Pancreas (tissue), 10 donors: ENCODE measurements around the gene OPA3. TPM values are rescaled to one million over a fixed set of nuclear protein-coding genes. Genes with fewer than 3 reads are reported as not detected.

Experiments used
- ATAC-seq, 4 donors: fragments of 200-7000 bp; cut with Tn5 transposase; one replicate each; pipeline versions ENCODE4 v1.8.0 to v1.9.1; 2020; ENCODE audit warnings: mild to moderate bottlenecking in 4 of 4, moderate library complexity in 4 of 4
- DNase-seq, 6 donors: peaks; one replicate each; pipeline ENCODE4 v3.0.0-alpha.2; 2020
- FAIRE-seq: peaks from 2 replicates; lab custom pipeline; 2012; peaks lifted over from hg19 to GRCh38; lab: Jason Lieb, UNC
- H3K27ac ChIP-seq, 4 donors: fragments of 200-600 bp; sonication (generic); 1 replicate in 3 of 4; 2 replicates in 1 of 4; pipeline versions ENCODE4 v1.5.0 to v1.8.0; 2020
- H3K27me3 ChIP-seq, 4 donors: fragments of 200-600 bp; one replicate each; pipeline ENCODE4 v1.8.0; 2021
- H3K36me3 ChIP-seq, 3 donors: fragments of 200-600 bp; sonication (generic) in 1 of 3; one replicate each; pipeline versions ENCODE4 v1.5.0 to v1.8.0; 2020 to 2021
- H3K4me1 ChIP-seq, 3 donors: fragments of 200-600 bp; one replicate each; pipeline ENCODE4 v1.8.0; 2021
- H3K4me3 ChIP-seq, 4 donors: fragments of 200-600 bp; sonication (generic) in 2 of 4; one replicate each; pipeline versions ENCODE4 v1.5.0 to v1.8.0; 2020 to 2021
- H3K9me3 ChIP-seq, 4 donors: fragments of 200-600 bp; one replicate each; pipeline ENCODE4 v1.8.0; 2021
- CTCF ChIP-seq, 4 donors: fragments of 200-600 bp; sonication (generic) in 3 of 4; IDR thresholded peaks; one replicate each; pipeline versions ENCODE4 v1.5.0 to v1.8.0; 2021; ENCODE audit warnings: antibody characterized with exemption in 4 of 4
- WGBS, 2 donors: extraction: QIAGEN DNeasy Blood & Tissue Kit; methylation state at CpG; one replicate each; pipeline ENCODE4 v1.1.7; 2013; 5-methylcytosine and 5-hydroxymethylcytosine counted together
- intact Hi-C, 3 donors: fragments of 100-400 bp; cut with DNase I; formaldehyde crosslinking; loops; one replicate each; pipeline versions ENCODE4 v1.11.1 to v1.14.2; 2022
- polyA plus RNA-seq, 2 donors: library from polyadenylated mRNA; stranded (reverse); fragments of 200-250 nt; gene quantifications; one replicate each; pipeline ENCODE4 v1.2.3, GENCODE V29; 2013
- total RNA-seq, 6 donors: library from RNA; stranded (reverse); fragmentation: NEBNext Ultra II Directional in 4 of 6; extraction: Animal tissue kit (Norgen Biotek cat#: 25700) in 4 of 6; gene quantifications; one replicate each; pipeline versions ENCODE4 v1.2.1 to v1.2.4, GENCODE V29; 2021 to 2023
- donor health status: healthy with polysubstance abuse.
- donor health status: DM: no; HTN: no; CAD: no; lungs with moderate emphysema.
- donor health status: DM: no; HTN: no; CAD: no.
- donor health status: control.
- donor health status: control.
- donor health status: Bipolar disorder and iron deficiency.
- donor health status: DM: yes; HTN: yes; CAD: no.
- donor health status: DM: no; HTN: no; CAD: no.
- donor health status: DM: no; HTN: no; CAD: no.
- donor health status: DM: yes; HTN: yes; CAD: no.

OPA3 gene
- total and polyA plus RNA-seq, 8 donors, result 3.4 to 8.0 (median 4.7) TPM

GRCh38 chr19:45494261-45494916 lies 90.2 kb downstream of the OPA3 start:
- Histone ChIP-seq H3K9me3 (no peaks in the 10 kb centered on the region), H3K36me3 (no peaks in the 10 kb centered on the region), H3K4me1 (peaks cover 0 to 8% (median 7%) of the 10 kb centered on the region in 3 donors), H3K27ac (no peak overlapping the region), H3K4me3 (no peak overlapping the region), H3K27me3 (peaks cover 0 to 4% (median 0%) of the 10 kb centered on the region in 4 donors)
- 78 to 89% methylated on average over 39 of the region's 39 CpGs for WGBS, 2 donors
- DNase-seq (peak in 2 of 6 donors; percentile 58 to 76), FAIRE-seq (no peak), ATAC-seq (no peak)
- intact Hi-C loops, result no loop called here
- TF ChIP-seq CTCF (IDR thresholded peaks at IDR 0.05), result no peak

GRCh38 chr19:45492627-45493470 lies 91.8 kb downstream of the OPA3 start:
- intact Hi-C loops, result no loop called here
- Histone ChIP-seq H3K27ac (no peak overlapping the region), H3K36me3 (no peaks in the 10 kb centered on the region), H3K4me3 (peak overlapping the region in 3 of 4 donors; percentile 5 to 45 (median 31)), H3K27me3 (peaks cover 0 to 4% (median 0%) of the 10 kb centered on the region in 4 donors), H3K4me1 (peaks cover 0 to 7% (median 3%) of the 10 kb centered on the region in 3 donors), H3K9me3 (no peaks in the 10 kb centered on the region)
- FAIRE-seq (no peak), ATAC-seq (peak in 3 of 4 donors; percentile 4 to 23 (median 12)), DNase-seq (peak in 1 of 6 donors; percentile 70)
- WGBS, 2 donors, result 9% methylated on average over 27 to 32 of the region's 32 CpGs
- no peak for TF ChIP-seq CTCF (IDR thresholded peaks at IDR 0.05)

DNA sequence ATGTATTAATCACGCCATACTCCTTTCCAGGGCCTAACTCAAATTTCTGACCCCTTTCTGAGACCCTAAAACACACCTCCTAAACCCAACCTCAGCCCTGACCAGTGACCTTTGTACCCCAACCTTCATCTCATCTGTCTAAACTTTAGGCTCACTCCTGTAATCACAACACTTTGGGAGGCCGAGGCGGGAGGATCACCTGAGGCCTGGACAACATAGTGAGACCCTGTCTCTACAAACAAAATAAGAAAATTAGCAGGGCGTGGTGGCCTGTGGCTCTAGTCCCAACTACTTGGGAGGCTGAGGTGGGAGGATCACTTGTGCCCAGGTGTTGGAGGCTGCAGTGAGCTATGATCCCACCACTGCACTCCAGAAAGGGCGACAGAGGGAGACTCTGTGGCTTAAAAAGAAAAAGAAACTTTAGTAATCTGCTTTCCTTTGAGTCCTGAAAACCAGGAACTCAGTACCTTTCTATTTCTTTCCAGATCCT lies 92.4 kb downstream of the OPA3 start:
- ATAC-seq, result no peak
- H3K27me3 ChIP-seq, result peaks cover 0 to 4% (median 0%) of the 10 kb centered on the region in 4 donors
- intact Hi-C loops, result no loop called here
- no peaks in the 10 kb centered on the region for H3K9me3 ChIP-seq
- no peak overlapping the region for H3K27ac ChIP-seq
- peaks cover 0 to 7% (median 3%) of the 10 kb centered on the region in 3 donors for H3K4me1 ChIP-seq
- no peak for DNase-seq
- no peak for FAIRE-seq
- 79 to 88% methylated on average over 5 of the region's 5 CpGs for WGBS, 2 donors
- no peak for TF ChIP-seq CTCF (IDR thresholded peaks at IDR 0.05)
- H3K36me3 ChIP-seq, result no peaks in the 10 kb centered on the region
- peak overlapping the region in 1 of 4 donors; percentile 45 for H3K4me3 ChIP-seq

GRCh38 chr19:45489216-45489855 lies 95.3 kb downstream of the OPA3 start:
- no peak for FAIRE-seq
- H3K4me3 ChIP-seq, result no peak overlapping the region
- H3K4me1 ChIP-seq, result peaks cover 0 to 3% (median 0%) of the 10 kb centered on the region in 3 donors
- ATAC-seq, result no peak
- no peak for DNase-seq
- intact Hi-C loops, result no loop called here
- H3K36me3 ChIP-seq, result no peaks in the 10 kb centered on the region
- TF ChIP-seq CTCF (IDR thresholded peaks at IDR 0.05), result no peak
- WGBS, 2 donors, result 75 to 80% methylated on average over 19 to 20 of the region's 20 CpGs
- no peak overlapping the region for H3K27ac ChIP-seq
- H3K9me3 ChIP-seq, result no peaks in the 10 kb centered on the region
- H3K27me3 ChIP-seq, result no peaks in the 10 kb centered on the region
